ENCODE data around the gene PXK.

DNA sequence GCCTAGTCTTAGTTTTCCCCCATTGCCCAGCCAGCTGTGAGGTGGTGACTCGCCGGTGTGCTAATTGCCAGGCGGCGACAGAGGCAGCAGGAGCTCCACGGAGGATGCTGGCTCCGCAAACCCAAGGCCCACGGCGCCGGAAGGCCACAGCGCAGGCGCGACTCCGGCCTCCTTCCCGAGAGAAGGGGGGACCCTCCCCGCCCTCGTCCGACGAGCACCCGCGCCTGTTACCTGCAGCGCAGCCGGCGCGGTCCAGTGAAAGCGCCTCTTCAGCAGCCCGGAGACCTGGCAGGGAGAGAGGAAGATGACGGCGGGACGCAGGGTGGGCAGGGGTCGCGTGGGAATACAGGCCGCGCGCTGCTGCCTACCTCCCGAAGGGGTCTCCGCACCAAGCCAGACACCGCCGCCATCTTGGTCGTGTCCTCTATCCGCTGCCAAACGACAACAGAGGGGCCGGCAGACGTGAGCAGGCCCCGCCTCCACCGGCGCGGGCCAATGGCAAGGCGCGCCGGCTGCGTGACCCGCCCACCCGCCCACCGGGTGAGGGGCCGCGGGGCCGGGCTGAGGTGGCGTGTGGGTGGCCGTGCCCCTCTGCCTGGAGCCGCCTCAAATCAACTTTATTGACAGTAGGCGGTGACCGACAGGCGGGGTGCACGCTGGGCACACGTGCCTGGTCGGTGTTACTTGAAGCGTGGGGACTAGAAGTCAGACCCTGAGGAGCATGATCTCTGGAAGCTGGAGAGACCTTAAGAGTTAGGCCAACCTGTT lies 100.9 kb downstream of the PXK start, which contains the start of gene PDHB:
- no peak for TF ChIP-seq EP300 (IDR thresholded peaks at IDR 0.05; ENCODE audit: borderline replicate concordance)
- TF ChIP-seq, protein P1, sequence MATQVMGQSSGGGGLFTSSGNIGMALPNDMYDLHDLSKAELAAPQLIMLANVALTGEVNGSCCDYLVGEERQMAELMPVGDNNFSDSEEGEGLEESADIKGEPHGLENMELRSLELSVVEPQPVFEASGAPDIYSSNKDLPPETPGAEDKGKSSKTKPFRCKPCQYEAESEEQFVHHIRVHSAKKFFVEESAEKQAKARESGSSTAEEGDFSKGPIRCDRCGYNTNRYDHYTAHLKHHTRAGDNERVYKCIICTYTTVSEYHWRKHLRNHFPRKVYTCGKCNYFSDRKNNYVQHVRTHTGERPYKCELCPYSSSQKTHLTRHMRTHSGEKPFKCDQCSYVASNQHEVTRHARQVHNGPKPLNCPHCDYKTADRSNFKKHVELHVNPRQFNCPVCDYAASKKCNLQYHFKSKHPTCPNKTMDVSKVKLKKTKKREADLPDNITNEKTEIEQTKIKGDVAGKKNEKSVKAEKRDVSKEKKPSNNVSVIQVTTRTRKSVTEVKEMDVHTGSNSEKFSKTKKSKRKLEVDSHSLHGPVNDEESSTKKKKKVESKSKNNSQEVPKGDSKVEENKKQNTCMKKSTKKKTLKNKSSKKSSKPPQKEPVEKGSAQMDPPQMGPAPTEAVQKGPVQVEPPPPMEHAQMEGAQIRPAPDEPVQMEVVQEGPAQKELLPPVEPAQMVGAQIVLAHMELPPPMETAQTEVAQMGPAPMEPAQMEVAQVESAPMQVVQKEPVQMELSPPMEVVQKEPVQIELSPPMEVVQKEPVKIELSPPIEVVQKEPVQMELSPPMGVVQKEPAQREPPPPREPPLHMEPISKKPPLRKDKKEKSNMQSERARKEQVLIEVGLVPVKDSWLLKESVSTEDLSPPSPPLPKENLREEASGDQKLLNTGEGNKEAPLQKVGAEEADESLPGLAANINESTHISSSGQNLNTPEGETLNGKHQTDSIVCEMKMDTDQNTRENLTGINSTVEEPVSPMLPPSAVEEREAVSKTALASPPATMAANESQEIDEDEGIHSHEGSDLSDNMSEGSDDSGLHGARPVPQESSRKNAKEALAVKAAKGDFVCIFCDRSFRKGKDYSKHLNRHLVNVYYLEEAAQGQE (IDR thresholded peaks at IDR 0.05; ENCODE audit: low read depth) = no peak
- TF ChIP-seq, protein P2, sequence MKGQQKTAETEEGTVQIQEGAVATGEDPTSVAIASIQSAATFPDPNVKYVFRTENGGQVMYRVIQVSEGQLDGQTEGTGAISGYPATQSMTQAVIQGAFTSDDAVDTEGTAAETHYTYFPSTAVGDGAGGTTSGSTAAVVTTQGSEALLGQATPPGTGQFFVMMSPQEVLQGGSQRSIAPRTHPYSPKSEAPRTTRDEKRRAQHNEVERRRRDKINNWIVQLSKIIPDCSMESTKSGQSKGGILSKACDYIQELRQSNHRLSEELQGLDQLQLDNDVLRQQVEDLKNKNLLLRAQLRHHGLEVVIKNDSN (IDR thresholded peaks at IDR 0.05) = peak; percentile 67
- TF ChIP-seq TAF1 (IDR thresholded peaks at IDR 0.05; ENCODE audit: low read depth) = peak; percentile 90
- TF ChIP-seq RAD21 (IDR thresholded peaks at IDR 0.05; ENCODE audit: low read depth) = no peak
- TF ChIP-seq FOXM1 (IDR thresholded peaks at IDR 0.05; ENCODE audit: borderline replicate concordance, low read depth) = no peak
- TF ChIP-seq TEAD4 (IDR thresholded peaks at IDR 0.05) = peak; percentile 51; the same call in 1 of the 2 replicates
- TF ChIP-seq ZBTB7A (IDR thresholded peaks at IDR 0.05; ENCODE audit: low read depth) = peak; percentile 96
- TF ChIP-seq TCF12 (IDR thresholded peaks at IDR 0.05; ENCODE audit: low read depth) = no peak
- TF ChIP-seq, protein P3, sequence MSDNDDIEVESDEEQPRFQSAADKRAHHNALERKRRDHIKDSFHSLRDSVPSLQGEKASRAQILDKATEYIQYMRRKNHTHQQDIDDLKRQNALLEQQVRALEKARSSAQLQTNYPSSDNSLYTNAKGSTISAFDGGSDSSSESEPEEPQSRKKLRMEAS (IDR thresholded peaks at IDR 0.05) = peak; percentile 99
- peak; percentile 97 for TF ChIP-seq YY1 (IDR thresholded peaks at IDR 0.05; ENCODE audit: low read depth)
- TF ChIP-seq CEBPB (IDR thresholded peaks at IDR 0.05) = no peak
- TF ChIP-seq EGR1 (IDR thresholded peaks at IDR 0.05) = peak; percentile 49; the same call in 1 of the 2 replicates
- TF ChIP-seq NFIC (IDR thresholded peaks at IDR 0.05) = peak; percentile 38; the same call in 1 of the 2 replicates

Measured in Ishikawa (cell line).